ENCODE results near the gene C3.
A peak's percentile ranks its signal among the peaks of the same experiment; 100 is the strongest.
"Not testable (repeated sequence)": the region's sequence is repeated elsewhere in the genome, so short reads cannot be mapped to it uniquely, and the experiment has no call there.

Gene C3

GRCh38 chr19:6651965-6652804, 68.3 kb downstream of the C3 start:
- Mint-ChIP-seq H3K4me3 (peak overlapping the region; percentile 40), H3K27ac (peak overlapping the region; percentile 77), H3K27me3 (ENCODE audit: low read depth) (no peaks in the 10 kb centered on the region)

GRCh38 chr19:6649185-6649584, 71.3 kb downstream of the C3 start:
- Mint-ChIP-seq H3K4me1 (ENCODE audit: low read depth) (peaks cover 26% of the 10 kb centered on the region), H3K4me3 (no peak overlapping the region), H3K9me3 (no peaks in the 10 kb centered on the region), H3K27me3 (ENCODE audit: low read depth) (no peaks in the 10 kb centered on the region), H3K27ac (no peak overlapping the region), H3K36me3 (ENCODE audit: low read depth) (peaks cover 3% of the 10 kb centered on the region)
- DNase-seq (ENCODE audit: low spot score): no peak

More at GRCh38 chr19:6651965-6652804, 68.3 kb downstream of the C3 start:
- Mint-ChIP-seq H3K9me3 (no peaks in the 10 kb centered on the region), H3K36me3 (ENCODE audit: low read depth) (peaks cover 3% of the 10 kb centered on the region), H3K4me1 (ENCODE audit: low read depth) (peaks cover 44% of the 10 kb centered on the region)
- DNase-seq (ENCODE audit: low spot score): no peak

- no peak overlapping the region for H3K4me3 Mint-ChIP-seq
These were observed 72.2 kb downstream of the C3 start for GRCh38 chr19:6648141-6648715.

GRCh38 chr19:6644796-6645195, 75.7 kb downstream of the C3 start:
- Mint-ChIP-seq H3K36me3 (ENCODE audit: low read depth) (no peaks in the 10 kb centered on the region), H3K9me3 (no peaks in the 10 kb centered on the region), H3K4me3 (no peak overlapping the region), H3K27me3 (ENCODE audit: low read depth) (no peaks in the 10 kb centered on the region), H3K27ac (no peak overlapping the region), H3K4me1 (ENCODE audit: low read depth) (peaks cover 29% of the 10 kb centered on the region)
- no peak for DNase-seq (ENCODE audit: low spot score)

More at GRCh38 chr19:6648141-6648715, 72.2 kb downstream of the C3 start:
- H3K36me3 Mint-ChIP-seq (ENCODE audit: low read depth): peaks cover 3% of the 10 kb centered on the region
- H3K27ac Mint-ChIP-seq: no peak overlapping the region
- H3K27me3 Mint-ChIP-seq (ENCODE audit: low read depth): no peaks in the 10 kb centered on the region
- DNase-seq (ENCODE audit: low spot score): no peak
- peaks cover 21% of the 10 kb centered on the region for H3K4me1 Mint-ChIP-seq (ENCODE audit: low read depth)
- no peaks in the 10 kb centered on the region for H3K9me3 Mint-ChIP-seq

- Mint-ChIP-seq H3K27ac (peak overlapping the region; percentile 6), H3K4me1 (ENCODE audit: low read depth) (peaks cover 34% of the 10 kb centered on the region)
- not testable (repeated sequence) for H3K36me3 Mint-ChIP-seq (ENCODE audit: low read depth); H3K9me3 Mint-ChIP-seq; H3K27me3 Mint-ChIP-seq (ENCODE audit: low read depth); DNase-seq (ENCODE audit: low spot score); H3K4me3 Mint-ChIP-seq
These were observed 80.1 kb downstream of the C3 start for GRCh38 chr19:6640333-6640732.

GRCh38 chr19:6639439-6639838, 81.0 kb downstream of the C3 start:
- Mint-ChIP-seq H3K27ac (peak overlapping the region; percentile 6), H3K9me3 (no peaks in the 10 kb centered on the region), H3K4me1 (ENCODE audit: low read depth) (peaks cover 34% of the 10 kb centered on the region), H3K36me3 (ENCODE audit: low read depth) (no peaks in the 10 kb centered on the region), H3K4me3 (peak overlapping the region; percentile 50), H3K27me3 (ENCODE audit: low read depth) (no peaks in the 10 kb centered on the region)
- peak; percentile 71 for DNase-seq (ENCODE audit: low spot score)

- H3K9me3 Mint-ChIP-seq; H3K36me3 Mint-ChIP-seq (ENCODE audit: low read depth); H3K27me3 Mint-ChIP-seq (ENCODE audit: low read depth); DNase-seq (ENCODE audit: low spot score); H3K27ac Mint-ChIP-seq; H3K4me3 Mint-ChIP-seq: not testable (repeated sequence)
- peaks cover 24% of the 10 kb centered on the region for H3K4me1 Mint-ChIP-seq (ENCODE audit: low read depth)
These were observed 87.0 kb downstream of the C3 start for GRCh38 chr19:6633456-6633813.

GRCh38 chr19:6632747-6633455, 87.5 kb downstream of the C3 start:
- H3K4me1 Mint-ChIP-seq (ENCODE audit: low read depth): peaks cover 21% of the 10 kb centered on the region
- not testable (repeated sequence) for H3K4me3 Mint-ChIP-seq; H3K36me3 Mint-ChIP-seq (ENCODE audit: low read depth); H3K27me3 Mint-ChIP-seq (ENCODE audit: low read depth); H3K9me3 Mint-ChIP-seq; H3K27ac Mint-ChIP-seq
- DNase-seq (ENCODE audit: low spot score): peak; percentile 53

GRCh38 chr19:6632002-6632621, 88.3 kb downstream of the C3 start:
- Mint-ChIP-seq H3K27me3 (ENCODE audit: low read depth) (no peaks in the 10 kb centered on the region), H3K9me3 (peaks cover 6% of the 10 kb centered on the region), H3K4me1 (ENCODE audit: low read depth) (peaks cover 21% of the 10 kb centered on the region), H3K36me3 (ENCODE audit: low read depth) (no peaks in the 10 kb centered on the region), H3K27ac (no peak overlapping the region), H3K4me3 (no peak overlapping the region)
- DNase-seq (ENCODE audit: low spot score): peak; percentile 69

All from T-helper 2 cell treated with Interferon-gamma antibody and Interleukin-4, amounts not matched to agents 5 μg/mL and 100 μg/mL, for 36 hours (primary cell).